GM19328 (cell line): Measurements from ENCODE around the gene ZNF516.

Experiments
- ATAC-seq: cut with Tn5 transposase; IDR thresholded peaks from one replicate; pipeline ENCODE4 v1.9.1; 2021; ENCODE audit warnings: mild to moderate bottlenecking, moderate library complexity; ENCODE audit not compliant: unreplicated experiment

ZNF516 gene

GRCh38 chr18:76384861-76385680 lies 110.0 kb downstream of the ZNF516 start:
- no peak for ATAC-seq

- ATAC-seq, result no peak
Measured at GRCh38 chr18:76384114-76384790, 110.8 kb downstream of the ZNF516 start.

GRCh38 chr18:76383636-76384035 lies 111.4 kb downstream of the ZNF516 start:
- no peak for ATAC-seq

- ATAC-seq, result no peak
Measured at GRCh38 chr18:76382275-76382674, 112.8 kb downstream of the ZNF516 start.

GRCh38 chr18:76380791-76381405 lies 114.1 kb downstream of the ZNF516 start:
- no peak for ATAC-seq

- ATAC-seq, result no peak
Measured at GRCh38 chr18:76380127-76380729, 114.8 kb downstream of the ZNF516 start.

GRCh38 chr18:76379226-76380126 lies 115.6 kb downstream of the ZNF516 start:
- ATAC-seq, result no peak

- ATAC-seq, result no peak
Measured at GRCh38 chr18:76378526-76379215, 116.4 kb downstream of the ZNF516 start.

GRCh38 chr18:76377359-76377756 lies 117.7 kb downstream of the ZNF516 start:
- no peak for ATAC-seq

GRCh38 chr18:76376668-76377358 lies 118.2 kb downstream of the ZNF516 start:
- no peak for ATAC-seq

GRCh38 chr18:76376225-76376624 lies 118.8 kb downstream of the ZNF516 start:
- no peak for ATAC-seq

GRCh38 chr18:76374330-76375281 lies 120.4 kb downstream of the ZNF516 start:
- peak; percentile 68 for ATAC-seq

GRCh38 chr18:76373297-76373696 lies 121.7 kb downstream of the ZNF516 start:
- ATAC-seq, result no peak

- ATAC-seq, result no peak
Measured at GRCh38 chr18:76371301-76372203, 123.5 kb downstream of the ZNF516 start.

GRCh38 chr18:76370686-76371085 lies 124.4 kb downstream of the ZNF516 start:
- no peak for ATAC-seq

- no peak for ATAC-seq
Measured at GRCh38 chr18:76370201-76370600, 124.8 kb downstream of the ZNF516 start.

GRCh38 chr18:76369791-76370190 lies 125.3 kb downstream of the ZNF516 start:
- no peak for ATAC-seq
